IMR-90 (cell line): ENCODE measurements around the gene ALDH18A1. TPM values are rescaled to one million over a fixed set of nuclear protein-coding genes. Genes with fewer than 3 reads are reported as not detected.

ENCODE experiments used
- ATAC-seq: fragments of 200-7000 bp; cut with Tn5 transposase; 2 replicates; pipeline ENCODE4 v1.9.1; 2020; ENCODE audit warnings: low read depth, mild to moderate bottlenecking, moderate library complexity
- BruUV-seq: library from RNA; stranded (reverse); fragments of 400-500 nt; replicated peaks from 2 replicates; lab custom pipeline; 2021; lab: Mats Ljungman, UMichigan
- CTCF ChIA-PET: fragments of 300-600 bp; formaldehyde crosslinking; extraction: SDS; loops from one replicate; lab custom pipeline; 2021; ENCODE audit warnings: antibody characterized with exemption; lab: Yijun Ruan, JAX
- POLR2A ChIA-PET: fragments of 300-600 bp; sonication (Branson Sonifier 250); formaldehyde crosslinking; loops from one replicate; lab custom pipeline; 2022; ENCODE audit warnings: antibody characterized with exemption; ENCODE audit not compliant: unreplicated experiment; lab: Charles Lee
- DNase-seq: peaks from one replicate; pipeline ENCODE4 v3.0.0; 2013
- H2AFZ ChIP-seq: replicated peaks from 2 replicates; pipeline ENCODE3; 2013; ENCODE audit warnings: low read length, mild to moderate bottlenecking; ENCODE audit not compliant: poor library complexity
- H2AK5ac ChIP-seq: 2 replicates; pipeline ENCODE4 v1.6.1; 2013; ENCODE audit warnings: low read depth, low read length, inconsistent platforms
- H2AK9ac ChIP-seq: replicated peaks from 2 replicates; pipeline ENCODE3; 2013; ENCODE audit warnings: mild to moderate bottlenecking, low read depth, low read length, moderate library complexity; ENCODE audit not compliant: poor library complexity
- H2BK120ac ChIP-seq: 2 replicates; pipeline ENCODE4 v1.6.1; 2013; ENCODE audit warnings: low read depth, low read length, inconsistent platforms
- H2BK15ac ChIP-seq: 3 replicates; pipeline ENCODE4 v1.6.1; 2013; ENCODE audit warnings: low read depth, low read length, inconsistent platforms
- H2BK20ac ChIP-seq: 2 replicates; pipeline ENCODE4 v1.6.1; 2013; ENCODE audit warnings: low read depth, mild to moderate bottlenecking, inconsistent platforms, low read length, moderate library complexity
- H2BK5ac ChIP-seq: 2 replicates; pipeline ENCODE4 v1.6.1; 2013; ENCODE audit warnings: mild to moderate bottlenecking, low read depth, low read length, inconsistent platforms; ENCODE audit not compliant: poor library complexity, severe bottlenecking
- H3K14ac ChIP-seq: replicated peaks from 2 replicates; pipeline ENCODE4 v1.6.1; 2013; ENCODE audit warnings: low read depth, low read length, inconsistent platforms
- H3K18ac ChIP-seq: 2 replicates; pipeline ENCODE4 v1.6.1; 2013; ENCODE audit warnings: low read depth, low read length, control low read depth
- H3K23ac ChIP-seq: 2 replicates; pipeline ENCODE4 v1.6.1; 2013; ENCODE audit warnings: low read depth, low read length, inconsistent platforms
- H3K27ac ChIP-seq: 2 replicates; pipeline ENCODE4 v1.5.1; 2013; ENCODE audit warnings: mild to moderate bottlenecking, control low read depth, low read length; ENCODE audit not compliant: insufficient read depth
- H3K27me3 ChIP-seq: 2 replicates; pipeline ENCODE4 v1.6.1; 2013; ENCODE audit warnings: low read length; ENCODE audit not compliant: control insufficient read depth, insufficient read depth
- H3K36me3 ChIP-seq: 2 replicates; pipeline ENCODE4 v1.6.1; 2013; ENCODE audit warnings: low read length, mixed read lengths; ENCODE audit not compliant: control insufficient read depth, insufficient read depth
- H3K4ac ChIP-seq: 2 replicates; pipeline ENCODE4 v1.6.1; 2013; ENCODE audit warnings: low read depth, low read length, inconsistent platforms
- H3K4me1 ChIP-seq: 2 replicates; pipeline ENCODE4 v1.6.1; 2013; ENCODE audit warnings: low read length, mixed read lengths; ENCODE audit not compliant: control insufficient read depth, insufficient read depth
- H3K4me2 ChIP-seq: 2 replicates; pipeline ENCODE4 v1.6.1; 2013; ENCODE audit warnings: low read depth, mild to moderate bottlenecking, control low read depth, low read length, moderate library complexity
- H3K4me3 ChIP-seq: 2 replicates; pipeline ENCODE4 v1.5.1; 2013; ENCODE audit warnings: low read depth, mild to moderate bottlenecking, control low read depth, low read length, moderate library complexity; ENCODE audit not compliant: insufficient read depth
- H3K56ac ChIP-seq: 2 replicates; pipeline ENCODE4 v1.6.1; 2013; ENCODE audit warnings: low read length, inconsistent platforms; ENCODE audit not compliant: insufficient read depth; ENCODE audit errors: extremely low read depth
- H3K79me1 ChIP-seq, 2 experiments: 2 replicates each; pipeline ENCODE4 v1.6.1; 2013; ENCODE audit warnings: low read length in 2 of 2, inconsistent platforms in 1 of 2, low read depth in 1 of 2
- H3K9ac ChIP-seq: 2 replicates; pipeline ENCODE4 v1.6.1; 2013; ENCODE audit warnings: low read depth, low read length, control low read depth
- H3K9me1 ChIP-seq: 2 replicates; pipeline ENCODE4 v1.6.1; 2013; ENCODE audit warnings: low read length, inconsistent platforms; ENCODE audit not compliant: insufficient read depth
- H3K9me3 ChIP-seq: 2 replicates; pipeline ENCODE4 v1.6.1; 2013; ENCODE audit warnings: low read length; ENCODE audit not compliant: control insufficient read depth, insufficient read depth
- H4K20me1 ChIP-seq: 2 replicates; pipeline ENCODE4 v1.6.1; 2013; ENCODE audit warnings: low read length, inconsistent platforms; ENCODE audit not compliant: insufficient read depth
- H4K5ac ChIP-seq: 2 replicates; pipeline ENCODE4 v1.6.1; 2013; ENCODE audit warnings: mild to moderate bottlenecking, low read depth, low read length, control low read depth
- H4K8ac ChIP-seq, 2 experiments: 2 replicates each; pipeline ENCODE4 v1.6.1; 2013; ENCODE audit warnings: low read depth in 2 of 2, low read length in 2 of 2, control low read depth in 1 of 2, inconsistent platforms in 1 of 2
- H4K91ac ChIP-seq: 2 replicates; pipeline ENCODE4 v1.6.1; 2013; ENCODE audit warnings: low read depth, low read length, inconsistent platforms; ENCODE audit not compliant: insufficient read depth
- CEBPB ChIP-seq: IDR thresholded peaks from 2 replicates; pipeline ENCODE4 v1.6.1; 2012; ENCODE audit warnings: low read depth, low read length, improper control_type of control experiment
- MXI1 ChIP-seq: IDR thresholded peaks from 2 replicates; pipeline ENCODE4 v1.6.1; 2012; ENCODE audit warnings: low read depth, mild to moderate bottlenecking, low read length, moderate library complexity, borderline replicate concordance
- RAD21 ChIP-seq: IDR thresholded peaks from 2 replicates; pipeline ENCODE4 v1.6.1; 2012; ENCODE audit warnings: low read length, improper control_type of control experiment
- RCOR1 ChIP-seq: IDR thresholded peaks from 2 replicates; pipeline ENCODE4 v1.6.1; 2012; ENCODE audit warnings: mild to moderate bottlenecking, low read length, improper control_type of control experiment; ENCODE audit not compliant: insufficient replicate concordance
- RFX5 ChIP-seq: IDR thresholded peaks from 2 replicates; pipeline ENCODE4 v1.8.0; 2012; ENCODE audit warnings: low read depth, mild to moderate bottlenecking, low read length, moderate library complexity
- WGBS, 2 experiments: methylation state at CpG; one replicate each; pipeline versions ENCODE4 v1.1.5 to v1.1.7; 2013; ENCODE audit warnings: missing lambda C conversion rate in 2 of 2; ENCODE audit not compliant: insufficient read length in 1 of 2; ENCODE audit errors: extremely low coverage in 2 of 2; 5-methylcytosine and 5-hydroxymethylcytosine counted together
- dilution Hi-C: fragments of 300-500 bp; cut with HindIII; formaldehyde crosslinking; loops from one replicate; pipeline ENCODE4 v1.14.3; 2018; ENCODE audit warnings: low sequenced_read_pairs; ENCODE audit not compliant: unreplicated experiment
- in situ Hi-C: fragments of 300-500 bp; cut with MboI; formaldehyde crosslinking; loops from 3 replicates; pipeline ENCODE4 v1.14.3; 2019; ENCODE audit warnings: low sequenced_read_pairs, inconsistent platforms, mixed read lengths
- intact Hi-C: fragments of 100-400 bp; cut with micrococcal nuclease; formaldehyde crosslinking; loops from 2 replicates; pipeline ENCODE4 v1.10.0; 2022
- polyA plus RNA-seq, 3 experiments: library from polyadenylated mRNA; depleted of rRNA; stranded (reverse); fragments of >200 nt; gene quantifications; 2 replicates each; pipeline ENCODE4 v1.2.3, GENCODE V29; 2012; ENCODE audit warnings: low replicate concordance in 1 of 3
- total RNA-seq: library from RNA; depleted of rRNA; stranded (reverse); fragments of >200 nt; gene quantifications from 2 replicates; pipeline ENCODE4 v1.2.3, GENCODE V29; 2012
- TF ChIP-seq, protein P1 (sequence below): conservative IDR thresholded peaks from 2 replicates; pipeline ENCODE4 v1.5.1; 2012; ENCODE audit warnings: mild to moderate bottlenecking, low read depth, low read length, improper control_type of control experiment
- TF ChIP-seq, protein P2 (sequence below): fragments of 150-350 bp; IDR thresholded peaks from 2 replicates; pipeline ENCODE4 v1.6.1; 2016; ENCODE audit warnings: low read depth, mild to moderate bottlenecking, low read length, moderate library complexity, borderline replicate concordance

ALDH18A1 gene
- total and polyA plus RNA-seq, 2 of the 4 experiments (the other 2 are of a cell fraction), result 93.4 to 232 TPM

- no peak overlapping the region for H3K27ac ChIP-seq
- H3K14ac ChIP-seq, result no peak overlapping the region
- no peaks in the 10 kb centered on the region for H4K20me1 ChIP-seq
- ChIA-PET POLR2A (no interaction called here), CTCF (interaction anchor here (0.6 kb wide), 1 partner anchor 10 kb away, joined by 3 read pairs; no protein-coding TSS in a partner anchor)
- WGBS, 2 experiments, result no CpG with 5 or more reads among the region's 1 CpG
- H3K4me1 ChIP-seq, result no peaks in the 10 kb centered on the region
- no peak overlapping the region for H2AK9ac ChIP-seq
- DNase-seq (no peak), ATAC-seq (no peak)
- no peak overlapping the region for H2BK15ac ChIP-seq
- no peak overlapping the region for H2AK5ac ChIP-seq
- no peaks in the 10 kb centered on the region for H3K27me3 ChIP-seq
- H3K56ac ChIP-seq, result no peak overlapping the region
- no peak overlapping the region for H3K4me3 ChIP-seq
- no peaks in the 10 kb centered on the region for H3K9me3 ChIP-seq
- no peak overlapping the region for H4K8ac ChIP-seq
- 0 out of 2 replicates have a peak, but pooled peaks cover 3% of the 10 kb centered on the region for H3K36me3 ChIP-seq
- H2BK5ac ChIP-seq, result no peak overlapping the region
- no peak overlapping the region for H2BK20ac ChIP-seq
- H3K79me1 ChIP-seq, result no peaks in the 10 kb centered on the region
- no peak overlapping the region for H4K91ac ChIP-seq
- no TSS peak for BruUV-seq
- H4K5ac ChIP-seq, result no peak overlapping the region
- no peak overlapping the region for H3K9ac ChIP-seq
- no peak overlapping the region for H3K18ac ChIP-seq
- in situ Hi-C loops (no loop called here), dilution Hi-C loops (no loop called here), intact Hi-C loops (loop anchor here (10.0 kb wide), 1 partner anchor 50 kb away; no protein-coding TSS in a partner anchor)
- no peak overlapping the region for H2BK120ac ChIP-seq
- TF ChIP-seq RAD21 (no peak), RFX5 (no peak), MXI1 (no peak), CEBPB (no peak), RCOR1 (no peak)
- TF ChIP-seq, protein P1, sequence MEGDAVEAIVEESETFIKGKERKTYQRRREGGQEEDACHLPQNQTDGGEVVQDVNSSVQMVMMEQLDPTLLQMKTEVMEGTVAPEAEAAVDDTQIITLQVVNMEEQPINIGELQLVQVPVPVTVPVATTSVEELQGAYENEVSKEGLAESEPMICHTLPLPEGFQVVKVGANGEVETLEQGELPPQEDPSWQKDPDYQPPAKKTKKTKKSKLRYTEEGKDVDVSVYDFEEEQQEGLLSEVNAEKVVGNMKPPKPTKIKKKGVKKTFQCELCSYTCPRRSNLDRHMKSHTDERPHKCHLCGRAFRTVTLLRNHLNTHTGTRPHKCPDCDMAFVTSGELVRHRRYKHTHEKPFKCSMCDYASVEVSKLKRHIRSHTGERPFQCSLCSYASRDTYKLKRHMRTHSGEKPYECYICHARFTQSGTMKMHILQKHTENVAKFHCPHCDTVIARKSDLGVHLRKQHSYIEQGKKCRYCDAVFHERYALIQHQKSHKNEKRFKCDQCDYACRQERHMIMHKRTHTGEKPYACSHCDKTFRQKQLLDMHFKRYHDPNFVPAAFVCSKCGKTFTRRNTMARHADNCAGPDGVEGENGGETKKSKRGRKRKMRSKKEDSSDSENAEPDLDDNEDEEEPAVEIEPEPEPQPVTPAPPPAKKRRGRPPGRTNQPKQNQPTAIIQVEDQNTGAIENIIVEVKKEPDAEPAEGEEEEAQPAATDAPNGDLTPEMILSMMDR, result no peak
- TF ChIP-seq, protein P2, sequence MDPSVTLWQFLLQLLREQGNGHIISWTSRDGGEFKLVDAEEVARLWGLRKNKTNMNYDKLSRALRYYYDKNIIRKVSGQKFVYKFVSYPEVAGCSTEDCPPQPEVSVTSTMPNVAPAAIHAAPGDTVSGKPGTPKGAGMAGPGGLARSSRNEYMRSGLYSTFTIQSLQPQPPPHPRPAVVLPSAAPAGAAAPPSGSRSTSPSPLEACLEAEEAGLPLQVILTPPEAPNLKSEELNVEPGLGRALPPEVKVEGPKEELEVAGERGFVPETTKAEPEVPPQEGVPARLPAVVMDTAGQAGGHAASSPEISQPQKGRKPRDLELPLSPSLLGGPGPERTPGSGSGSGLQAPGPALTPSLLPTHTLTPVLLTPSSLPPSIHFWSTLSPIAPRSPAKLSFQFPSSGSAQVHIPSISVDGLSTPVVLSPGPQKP, result no peak
- no peaks in the 10 kb centered on the region for H3K9me1 ChIP-seq
- H3K23ac ChIP-seq, result no peak overlapping the region
- no peak overlapping the region for H3K4me2 ChIP-seq
- H2AFZ ChIP-seq, result no peak overlapping the region
- H3K4ac ChIP-seq, result no peak overlapping the region
Measured at GRCh38 chr10:95674643-95675042, 18.1 kb upstream of the ALDH18A1 start.
